ENCODE measurements around the gene RBM47.

GRCh38 chr4:40672528-40673522 lies 43.2 kb upstream of the RBM47 start:
- no peak for TF ChIP-seq TAF1 (IDR thresholded peaks at IDR 0.05; ENCODE audit: borderline replicate concordance, low read depth, low read length)
- no peak for TF ChIP-seq POLR2A (IDR thresholded peaks at IDR 0.05; ENCODE audit: low read depth, low read length)
